Stimulated activated CD4-positive, alpha-beta T cell treated with anti-CD3 and anti-CD28 coated beads, Interleukin-12 subunit alpha, Interleukin-12 subunit beta, amount 100 ng/mL, for 24 hours (primary cell): ENCODE data around the gene FRS3.
A peak's percentile ranks its signal among the peaks of the same experiment; 100 is the strongest.

Source experiments
- DNase-seq, 2 experiments: peaks; one replicate each; pipeline ENCODE4 v3.0.0-alpha.2; 2020; ENCODE audit warnings: low read depth in 2 of 2

The FRS3 gene

GRCh38 chr6:41791305-41791704 is 11.6 kb upstream of the FRS3 start:
- DNase-seq: no peak

- no peak for DNase-seq
These were observed 10.3 kb upstream of the FRS3 start for GRCh38 chr6:41790045-41790444.

DNA sequence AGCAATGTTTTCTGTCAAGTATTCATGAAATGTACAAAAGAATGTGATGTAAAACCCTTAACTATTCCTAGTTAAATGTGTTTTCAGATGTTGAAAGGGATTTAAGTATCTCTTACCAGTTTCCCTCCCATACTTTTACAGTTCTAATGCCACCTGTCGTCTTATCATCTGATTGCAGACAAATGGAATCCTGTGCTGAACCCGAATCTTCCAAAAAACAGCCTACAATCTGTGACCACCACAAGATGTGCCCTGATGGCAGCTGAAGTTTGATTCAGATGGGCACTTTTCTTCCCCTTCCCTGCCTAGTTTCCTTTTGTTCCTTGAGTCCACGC is 9.7 kb upstream of the FRS3 start:
- DNase-seq: no peak

- peak; percentile 94 to 95 for DNase-seq
These were observed 7.7 kb upstream of the FRS3 start, which contains the start of gene TOMM6 for GRCh38 chr6:41787219-41787917. TOMM6 (plus strand) TSS chr6:41787694; CDS start chr6:41787698, 4 bp downstream.

GRCh38 chr6:41786451-41787218 is 6.9 kb upstream of the FRS3 start:
- DNase-seq: peak; percentile 75 to 85

- DNase-seq: no peak
These were observed 6.2 kb upstream of the FRS3 start for GRCh38 chr6:41785689-41786450.

DNA sequence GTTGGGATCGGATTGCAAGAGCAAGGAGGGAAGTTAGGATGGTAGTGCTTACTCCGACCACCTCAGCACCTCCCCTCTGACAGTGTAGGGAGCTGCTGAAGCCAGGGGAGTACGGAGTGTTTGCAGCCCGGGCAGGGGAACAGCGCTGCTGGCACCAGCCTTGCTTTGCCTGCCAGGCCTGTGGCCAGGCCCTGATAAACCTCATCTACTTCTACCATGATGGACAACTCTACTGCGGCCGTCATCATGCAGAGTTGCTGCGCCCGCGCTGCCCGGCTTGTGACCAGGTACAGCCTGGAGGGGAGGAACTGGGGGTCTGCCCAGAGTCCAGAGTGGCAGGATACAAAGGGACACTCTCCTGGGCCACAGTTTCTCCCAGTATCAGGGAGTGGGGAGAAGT is 5.6 kb upstream of the FRS3 start:
- DNase-seq: no peak

- no peak for DNase-seq
These were observed 5.0 kb upstream of the FRS3 start for GRCh38 chr6:41784581-41785171.

GRCh38 chr6:41783106-41783780 is 3.5 kb upstream of the FRS3 start:
- no peak for DNase-seq

DNA sequence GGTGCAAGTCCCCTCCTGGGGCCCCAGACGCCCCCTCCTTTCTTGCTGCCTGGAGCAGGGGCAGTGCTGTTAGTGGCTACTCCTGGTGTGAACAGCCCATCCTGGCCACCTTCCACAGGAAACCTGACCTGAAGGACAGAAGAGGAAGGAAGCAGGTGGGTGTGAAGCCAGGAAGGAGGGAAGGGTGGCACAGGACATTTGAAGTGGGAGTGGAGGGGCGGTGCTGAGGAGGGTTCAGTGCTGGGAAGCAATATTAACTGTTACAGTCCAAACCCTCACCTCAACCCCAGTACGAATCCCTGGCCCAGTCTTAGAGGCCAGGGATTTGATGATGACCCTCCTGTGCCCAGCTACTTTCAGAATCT is 1.6 kb upstream of the FRS3 start:
- DNase-seq: no peak

- DNase-seq: no peak
These were observed 1.1 kb upstream of the FRS3 start, which contains the start of gene PRICKLE4 for GRCh38 chr6:41780551-41781365. PRICKLE4 (plus strand) TSS chr6:41780782; CDS start chr6:41783474, 2,692 bp downstream.

DNA sequence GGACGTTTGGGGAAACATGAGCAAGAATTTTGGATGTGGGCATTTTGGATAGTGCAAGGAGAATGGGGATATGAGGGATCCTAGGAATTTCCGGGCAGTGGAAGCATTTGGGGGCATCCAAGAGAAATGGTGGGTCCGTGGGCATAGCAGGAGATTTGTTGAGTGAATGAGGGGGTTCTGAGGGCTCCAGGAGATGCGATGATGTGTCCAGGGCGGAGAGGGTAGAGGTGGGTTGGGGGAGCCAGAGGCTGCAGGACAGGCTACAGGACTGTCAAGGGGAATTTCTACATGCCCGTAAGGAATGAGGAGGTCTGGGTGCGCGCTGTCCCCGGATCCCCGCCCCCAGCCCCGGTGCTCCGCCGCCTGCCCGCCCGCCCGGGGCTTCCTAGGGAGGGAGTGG is 364 bp downstream of the FRS3 start:
- no peak for DNase-seq

GRCh38 chr6:41778895-41779294 is 805 bp downstream of the FRS3 start:
- DNase-seq: no peak

DNA sequence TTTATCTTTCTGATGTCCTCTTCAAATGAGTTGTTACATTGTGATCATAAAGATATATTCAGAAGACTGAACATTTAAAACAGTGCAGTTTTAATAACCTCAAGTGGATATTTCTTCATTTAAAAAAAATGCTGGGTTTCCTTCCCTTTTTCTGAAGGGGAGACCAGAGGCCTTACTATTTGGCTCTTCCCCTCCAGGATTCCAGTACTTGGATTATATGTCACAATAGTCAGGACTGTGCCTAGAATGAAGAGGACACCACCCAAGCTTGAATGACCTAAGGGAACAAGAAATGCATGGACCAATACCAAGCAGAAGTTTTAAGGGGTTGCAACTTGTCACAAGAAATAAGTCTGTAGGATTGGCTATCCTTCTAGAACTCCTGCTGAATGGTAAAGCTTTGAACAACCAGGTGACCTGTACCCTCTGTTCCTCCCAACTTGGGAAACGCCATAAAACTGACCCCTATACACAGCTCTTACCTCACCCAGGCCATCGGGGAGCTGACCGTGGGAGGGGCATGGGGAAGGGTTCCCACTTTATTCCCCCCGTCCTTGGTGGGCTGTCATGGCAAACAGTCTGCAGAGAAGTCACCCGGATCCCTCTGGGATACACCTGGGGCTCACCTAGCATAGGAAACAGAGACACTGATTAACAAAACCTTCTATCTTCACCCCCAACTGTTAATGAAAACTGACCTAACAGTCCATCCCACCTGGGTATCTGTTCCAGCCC is 2.0 kb downstream of the FRS3 start:
- no peak for DNase-seq

GRCh38 chr6:41775293-41775882 is 4.3 kb downstream of the FRS3 start:
- DNase-seq: no peak

GRCh38 chr6:41774841-41775240 is 4.9 kb downstream of the FRS3 start:
- DNase-seq: no peak

DNA sequence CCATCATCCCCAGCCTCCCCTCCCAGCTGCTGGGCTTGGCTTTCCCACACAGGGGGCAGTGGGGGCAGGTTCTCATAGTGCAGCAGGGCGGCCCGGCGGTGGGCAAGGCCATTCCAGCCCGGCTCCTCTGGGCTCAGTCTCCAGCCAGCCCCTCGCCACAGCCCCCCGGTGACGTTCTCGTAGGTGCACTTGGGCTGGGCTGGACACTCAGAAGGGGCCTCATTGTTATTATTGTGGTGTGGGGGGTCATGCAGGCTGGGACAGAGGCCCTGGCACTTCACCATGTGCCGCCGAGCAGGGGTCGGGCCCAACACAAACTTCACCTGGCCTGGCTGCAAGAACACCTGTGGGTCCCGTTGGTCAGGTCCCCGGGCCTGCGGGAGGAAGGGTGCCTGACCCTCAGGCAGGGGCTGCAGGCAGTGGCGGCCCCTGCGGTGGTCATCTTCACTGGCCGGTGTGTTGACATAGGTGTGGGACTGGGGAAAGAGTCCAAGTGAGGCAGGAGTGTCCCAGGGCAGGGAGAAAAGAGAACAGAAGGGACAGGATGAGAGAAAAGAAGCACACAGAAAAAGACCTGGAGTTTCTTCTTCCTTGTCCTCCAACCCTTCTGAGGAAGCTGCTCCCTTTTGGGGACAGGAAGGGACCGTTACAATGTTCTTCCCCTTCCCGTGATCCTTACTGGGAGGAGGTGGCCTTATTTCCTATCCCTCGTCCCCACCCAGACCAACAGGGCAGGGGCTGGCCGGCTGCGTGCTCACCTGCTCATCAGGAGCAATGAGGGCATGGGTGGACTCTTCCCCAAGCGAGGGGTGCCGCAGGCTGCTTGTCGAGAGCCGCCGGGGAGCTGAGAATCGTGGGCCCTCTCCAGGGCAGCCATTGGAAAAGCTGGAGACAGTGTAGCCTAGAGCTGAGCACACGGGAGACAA is 8.4 kb downstream of the FRS3 start:
- DNase-seq: no peak

- no peak for DNase-seq
These were observed 9.2 kb downstream of the FRS3 start for GRCh38 chr6:41770381-41771057.
